HG02623 (cell line): ENCODE measurements around the gene SNX25.
"Not testable (repeated sequence)": the region's sequence is repeated elsewhere in the genome, so short reads cannot be mapped to it uniquely, and the experiment has no call there.

Experiments
- ATAC-seq: cut with Tn5 transposase; IDR thresholded peaks from one replicate; pipeline ENCODE4 v1.9.1; 2021; ENCODE audit warnings: moderate library complexity; ENCODE audit not compliant: unreplicated experiment

The SNX25 gene

GRCh38 chr4:185204238-185204910 lies 5.0 kb upstream of the SNX25 start:
- no peak for ATAC-seq

DNA sequence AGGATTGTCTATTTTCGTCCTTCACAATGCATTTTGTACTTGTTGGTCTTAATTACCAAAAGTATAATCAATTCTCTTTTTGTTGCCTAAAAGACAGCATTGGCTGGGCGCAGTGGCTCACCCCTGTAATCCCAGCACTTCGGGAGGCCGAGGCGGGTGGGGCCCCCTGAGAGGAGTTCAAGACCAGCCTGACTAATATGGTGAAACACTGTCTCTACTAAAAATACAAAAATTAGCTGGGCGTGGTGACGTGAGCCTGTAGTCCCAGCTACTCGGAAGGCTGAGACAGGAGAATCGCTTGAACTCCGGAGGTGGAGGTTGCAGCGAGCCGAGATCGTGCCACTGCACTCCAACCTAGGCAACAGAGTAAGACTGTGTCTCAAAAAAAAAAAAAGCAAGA lies 4.3 kb upstream of the SNX25 start:
- ATAC-seq = not testable (repeated sequence)

DNA sequence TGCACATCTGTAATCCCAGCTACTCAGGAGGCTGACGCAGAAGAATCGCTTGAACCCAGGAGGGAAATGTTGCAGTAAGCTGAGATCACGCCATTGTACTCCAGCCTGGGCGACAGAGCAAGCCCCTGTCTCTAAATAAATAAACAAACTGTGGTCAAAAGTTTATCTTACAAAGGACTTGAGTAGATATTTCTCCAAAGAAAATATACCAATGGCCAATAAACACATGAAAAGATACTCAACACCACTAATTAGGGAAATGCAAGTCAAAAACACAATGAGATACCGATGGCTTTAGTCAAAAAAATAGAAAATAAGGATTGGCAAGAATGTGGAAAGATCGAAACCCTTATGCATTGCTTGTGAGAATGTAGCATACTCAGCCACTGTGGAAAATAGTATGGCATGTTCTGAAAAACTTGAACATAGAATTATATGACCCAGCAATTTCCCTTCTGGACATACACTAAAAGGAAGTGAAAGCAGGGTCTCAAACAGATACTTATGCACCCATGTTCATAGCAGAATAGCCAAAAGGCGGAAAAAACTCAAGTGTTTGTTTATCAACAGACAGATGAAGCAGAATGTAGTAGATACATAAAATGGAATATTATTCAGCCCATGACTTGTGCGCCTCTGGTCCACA lies 3.6 kb upstream of the SNX25 start:
- ATAC-seq = no peak

- ATAC-seq = no peak
These were observed 1.9 kb upstream of the SNX25 start for GRCh38 chr4:185207466-185207865.

GRCh38 chr4:185209852-185210101 lies 379 bp downstream of the SNX25 start:
- ATAC-seq = peak; percentile 10

- peak; percentile 14 for ATAC-seq
These were observed 944 bp downstream of the SNX25 start for GRCh38 chr4:185210102-185210981.

- no peak for ATAC-seq
These were observed 1.6 kb downstream of the SNX25 start for GRCh38 chr4:185211035-185211434.

DNA sequence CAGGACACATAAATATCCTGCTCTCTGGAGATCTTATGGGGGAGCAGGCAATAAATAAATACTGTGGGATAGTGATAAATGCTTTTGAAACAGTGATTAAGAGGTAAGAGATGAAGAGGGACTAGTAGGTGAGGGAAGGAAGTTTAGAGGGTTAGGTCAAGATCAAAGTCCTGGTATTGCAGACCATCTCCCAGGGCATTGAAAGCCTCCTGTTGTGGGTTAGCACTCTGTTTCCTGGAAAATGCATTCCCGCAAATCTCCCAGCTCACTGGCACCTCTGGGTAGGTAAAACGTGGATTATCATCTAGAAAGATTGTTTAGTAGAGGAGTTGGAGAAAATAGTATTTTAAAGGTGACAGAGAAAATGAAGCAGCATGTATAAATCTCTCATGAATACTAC lies 2.2 kb downstream of the SNX25 start:
- ATAC-seq = no peak

DNA sequence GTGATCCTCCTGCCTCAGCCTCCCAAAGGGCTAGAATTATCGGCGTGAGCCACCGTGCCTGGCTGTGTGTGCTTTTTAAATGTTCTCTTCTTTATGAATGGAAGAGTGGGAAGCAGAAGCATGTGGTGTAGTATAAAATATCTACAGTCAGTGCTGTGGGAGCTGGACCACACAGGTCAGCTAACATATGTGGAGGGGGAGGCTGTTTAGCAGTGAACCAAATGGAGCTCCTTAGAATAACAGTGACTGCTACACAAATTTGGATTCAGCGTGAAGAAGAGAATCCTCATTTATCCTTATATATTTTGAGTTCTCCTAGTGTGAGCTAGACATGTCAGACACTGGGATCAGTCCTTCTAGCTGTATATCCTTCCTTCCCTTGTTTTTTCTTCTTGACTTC lies 3.2 kb downstream of the SNX25 start:
- ATAC-seq = no peak

- peak; percentile 32 for ATAC-seq
These were observed 4.5 kb downstream of the SNX25 start for GRCh38 chr4:185213877-185214276.

DNA sequence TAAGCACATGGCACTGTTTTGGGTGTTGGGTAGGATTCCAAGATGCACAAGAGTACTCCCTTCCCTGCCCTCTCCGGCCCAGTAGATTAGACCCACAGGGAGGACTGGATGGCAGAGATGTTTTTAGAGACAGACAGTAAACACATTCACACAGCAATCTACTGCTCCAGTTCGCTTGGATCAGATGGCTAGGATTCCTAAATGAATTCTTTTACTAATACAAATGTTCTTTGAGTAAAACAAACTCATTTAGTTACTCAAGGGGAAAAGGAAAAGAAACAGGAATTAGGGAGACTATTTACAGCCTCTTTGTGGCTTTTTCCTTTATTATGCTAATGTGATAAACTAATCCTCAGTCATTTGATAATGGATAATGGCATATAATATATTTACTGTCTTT lies 5.9 kb downstream of the SNX25 start:
- ATAC-seq = no peak

- no peak for ATAC-seq
These were observed 8.1 kb downstream of the SNX25 start for GRCh38 chr4:185217408-185217975.

GRCh38 chr4:185218312-185218711 lies 8.9 kb downstream of the SNX25 start:
- ATAC-seq = no peak

DNA sequence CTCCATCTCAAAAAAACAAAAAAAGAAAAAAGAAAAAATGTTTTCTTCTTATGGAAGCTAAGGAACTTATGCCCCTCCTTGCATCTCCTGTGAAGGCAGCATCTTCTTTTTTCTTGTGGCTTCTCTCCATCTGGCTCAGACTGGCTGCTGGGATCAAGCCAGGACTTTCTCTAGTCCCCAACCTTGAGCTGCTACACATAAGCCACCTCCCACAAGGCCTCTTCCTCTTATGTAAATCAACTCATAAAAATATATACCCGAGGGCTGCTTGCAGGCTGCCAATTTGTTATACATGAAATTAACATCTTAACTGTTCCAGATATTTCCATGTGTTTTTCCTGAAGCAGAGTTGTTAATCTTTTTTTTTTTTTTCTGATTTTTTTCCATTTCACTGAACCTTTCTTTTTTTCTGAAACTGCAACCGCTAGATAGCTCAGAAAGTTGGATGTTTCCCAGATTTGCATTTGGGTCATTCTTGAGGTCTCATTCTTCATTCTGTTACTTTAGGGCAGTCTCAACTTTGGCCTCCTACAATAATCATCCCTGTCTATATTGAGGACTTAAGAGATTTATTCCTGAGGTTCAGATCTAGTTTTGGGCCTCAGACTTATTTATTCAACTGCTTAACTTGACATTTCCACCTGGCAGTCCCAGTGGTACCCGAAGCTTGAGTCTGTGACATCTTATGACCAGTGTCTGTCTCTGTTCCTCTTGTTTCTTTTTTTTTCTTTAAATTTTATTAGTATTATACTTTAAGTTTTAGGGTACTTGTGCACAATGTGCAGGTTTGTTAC lies 10.3 kb downstream of the SNX25 start:
- peak; percentile 76 for ATAC-seq

- no peak for ATAC-seq
These were observed 12.1 kb downstream of the SNX25 start for GRCh38 chr4:185221491-185221890.

DNA sequence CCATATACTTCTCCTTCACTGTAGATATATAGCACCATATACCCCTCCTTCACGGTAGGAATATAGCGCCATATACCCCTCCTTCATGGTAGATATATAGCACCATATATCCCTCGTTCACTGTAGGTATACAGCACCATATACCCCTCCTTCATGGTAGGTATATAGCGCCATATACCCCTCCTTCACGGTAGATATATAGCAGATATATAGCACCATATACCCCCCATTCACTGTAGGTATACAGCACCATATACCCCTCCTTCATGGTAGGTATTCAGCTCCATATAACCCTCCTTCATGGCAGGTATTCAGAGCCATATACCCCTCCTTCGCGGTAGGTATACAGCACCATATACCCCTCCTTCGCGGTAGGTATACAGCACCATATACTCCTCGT lies 12.5 kb downstream of the SNX25 start:
- no peak for ATAC-seq

- ATAC-seq = no peak
These were observed 13.2 kb downstream of the SNX25 start for GRCh38 chr4:185222598-185222997.

GRCh38 chr4:185224597-185224996 lies 15.2 kb downstream of the SNX25 start:
- ATAC-seq = no peak

GRCh38 chr4:185225940-185226339 lies 16.5 kb downstream of the SNX25 start:
- no peak for ATAC-seq

- no peak for ATAC-seq
These were observed 17.7 kb downstream of the SNX25 start for GRCh38 chr4:185227131-185227551.

DNA sequence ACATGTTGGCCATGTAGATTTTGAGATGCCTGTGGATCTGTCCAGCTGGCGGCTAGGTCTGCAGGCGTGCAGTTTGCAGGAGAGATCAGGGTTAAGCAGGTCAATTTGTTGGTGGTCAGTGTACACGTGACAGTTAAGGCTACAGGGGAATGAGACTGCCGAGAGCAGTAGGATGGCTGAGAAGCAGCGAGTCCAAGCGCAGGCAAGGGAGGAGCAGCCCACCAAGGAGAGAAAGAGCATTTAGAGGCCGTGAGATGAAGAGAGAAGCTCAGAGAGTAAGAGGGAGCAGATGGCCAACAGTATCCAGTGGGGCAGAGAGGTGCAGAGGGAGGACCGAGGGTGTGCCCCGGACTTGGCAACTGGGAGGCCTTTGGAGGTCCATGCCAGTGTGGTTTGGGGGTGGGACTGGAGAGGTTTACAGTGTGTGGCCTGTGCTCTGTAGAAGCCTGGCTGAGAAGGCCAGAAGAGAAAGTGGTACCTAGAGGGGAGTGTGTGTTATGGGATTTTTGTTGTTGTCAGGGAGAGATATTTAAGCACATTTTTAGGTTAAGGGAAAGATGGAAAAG lies 18.4 kb downstream of the SNX25 start:
- no peak for ATAC-seq
